Measurements from ENCODE around the gene EFNA2.

The EFNA2 gene

DNA sequence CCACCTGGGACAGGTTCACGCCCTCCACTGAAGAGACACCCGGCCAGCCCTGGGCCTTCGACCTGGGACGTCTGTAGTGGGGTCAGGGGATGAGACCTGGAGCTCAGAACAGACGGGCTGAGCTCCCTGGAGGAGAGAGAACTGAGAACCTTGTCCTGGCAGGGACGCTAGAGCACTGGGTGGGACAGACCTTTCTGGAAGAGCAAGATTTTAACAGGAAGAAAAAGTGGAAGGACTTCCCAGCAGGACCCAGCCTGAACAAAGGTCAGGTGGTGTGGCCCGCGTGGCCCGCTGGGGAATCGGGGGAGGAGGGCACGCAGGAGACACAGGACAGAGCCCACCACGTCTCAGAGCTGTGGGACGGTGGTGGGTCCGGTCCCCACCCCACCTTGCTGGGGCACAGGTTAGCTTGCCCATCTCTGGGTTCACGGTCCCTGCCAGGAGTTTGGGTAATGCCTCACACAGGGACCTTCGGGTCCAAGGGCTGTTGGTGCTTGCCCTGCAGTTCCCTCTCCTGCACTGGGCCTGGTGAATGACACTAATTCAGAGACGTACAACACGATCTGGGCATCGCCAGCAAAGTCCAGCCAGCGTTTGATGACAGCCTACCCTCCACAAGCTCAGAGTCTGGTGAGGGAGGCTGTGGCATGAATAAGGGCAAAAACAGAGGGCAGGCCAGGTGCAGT, 1.2 kb upstream of the EFNA2 start:
- no peak for DNase-seq (ENCODE audit: low read depth in 2 of 2)

DNA sequence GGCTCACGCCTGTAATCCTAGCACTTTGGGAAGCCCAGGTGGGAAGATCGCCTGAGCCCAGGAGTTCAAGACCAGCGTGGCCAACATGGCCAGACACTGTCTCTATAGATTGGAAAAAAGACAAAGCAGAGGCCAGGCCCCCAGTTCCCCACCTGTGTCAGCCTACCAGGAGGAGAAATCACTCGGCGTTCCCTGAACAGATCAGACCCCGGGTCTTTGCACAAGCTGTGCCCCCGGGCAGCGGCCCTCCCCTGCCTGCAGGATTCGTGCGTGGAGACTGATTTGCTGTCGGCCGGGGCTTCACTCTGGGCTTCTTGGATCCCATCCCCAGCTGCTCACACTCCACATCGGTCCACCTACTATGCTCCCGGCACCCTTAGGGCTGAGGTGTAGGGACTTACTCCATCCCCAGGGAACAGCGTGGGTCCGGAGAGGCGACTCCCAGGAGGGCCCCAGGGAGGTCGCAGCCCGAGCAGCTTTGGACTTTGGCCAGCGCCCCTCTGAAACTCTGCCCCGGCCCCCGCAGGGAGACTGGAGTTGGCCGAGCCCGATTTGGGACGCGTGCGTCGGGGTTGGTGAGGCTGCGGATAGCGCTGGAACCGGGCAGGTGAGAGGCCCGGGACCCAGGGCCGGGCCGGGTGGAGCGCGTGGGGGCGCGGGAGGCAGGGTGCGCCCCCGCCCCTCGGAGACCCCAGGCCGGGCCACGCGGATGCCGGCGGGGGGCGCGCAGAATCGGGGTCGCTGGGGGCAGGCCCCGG, 515 bp upstream of the EFNA2 start:
- DNase-seq (ENCODE audit: low read depth in 2 of 2), result no peak

DNA sequence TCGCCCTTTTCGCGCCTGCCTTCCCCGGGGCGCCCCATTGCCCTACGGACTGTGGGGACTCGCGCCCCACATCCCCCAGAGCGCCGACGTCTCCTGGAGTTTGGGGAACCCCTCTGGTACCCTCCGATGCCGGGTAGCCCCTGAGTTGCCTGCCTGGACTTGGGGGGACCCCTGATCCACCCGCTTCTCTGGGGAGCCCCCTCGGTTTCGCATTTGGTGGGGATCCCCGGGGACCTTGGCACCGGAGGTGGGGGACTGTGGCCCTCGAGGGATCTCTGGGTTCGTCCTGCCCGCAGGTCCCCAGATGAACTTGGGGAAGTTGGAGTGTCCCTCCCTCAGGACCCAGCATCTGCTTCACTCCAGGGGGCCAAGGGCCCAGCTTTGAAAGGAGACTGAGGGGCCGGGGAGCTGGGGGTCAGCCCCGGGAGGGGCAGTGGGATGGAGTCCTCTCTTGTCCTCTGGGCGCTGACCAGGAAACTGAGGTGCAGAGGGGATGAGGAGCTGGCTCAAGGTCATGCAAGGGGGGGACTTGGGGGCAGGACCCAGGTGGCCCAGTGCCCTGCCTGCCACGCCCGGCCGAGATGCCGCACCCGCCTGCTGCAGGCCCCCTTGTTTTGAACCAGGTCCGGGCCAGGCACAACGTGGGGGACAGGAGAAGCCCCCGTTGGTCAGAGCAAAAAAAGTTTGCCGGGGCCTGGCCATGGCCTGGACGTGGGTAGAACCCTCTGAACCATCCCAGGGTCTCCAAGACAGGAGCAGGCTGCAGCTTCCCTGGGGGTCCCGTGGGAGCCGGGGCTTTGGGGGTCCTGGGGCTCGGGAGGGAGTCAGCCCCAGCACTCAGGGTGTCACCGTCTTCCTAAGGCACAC, 1.0 kb downstream of the EFNA2 start:
- DNase-seq (ENCODE audit: low read depth in 2 of 2), result no peak

DNA sequence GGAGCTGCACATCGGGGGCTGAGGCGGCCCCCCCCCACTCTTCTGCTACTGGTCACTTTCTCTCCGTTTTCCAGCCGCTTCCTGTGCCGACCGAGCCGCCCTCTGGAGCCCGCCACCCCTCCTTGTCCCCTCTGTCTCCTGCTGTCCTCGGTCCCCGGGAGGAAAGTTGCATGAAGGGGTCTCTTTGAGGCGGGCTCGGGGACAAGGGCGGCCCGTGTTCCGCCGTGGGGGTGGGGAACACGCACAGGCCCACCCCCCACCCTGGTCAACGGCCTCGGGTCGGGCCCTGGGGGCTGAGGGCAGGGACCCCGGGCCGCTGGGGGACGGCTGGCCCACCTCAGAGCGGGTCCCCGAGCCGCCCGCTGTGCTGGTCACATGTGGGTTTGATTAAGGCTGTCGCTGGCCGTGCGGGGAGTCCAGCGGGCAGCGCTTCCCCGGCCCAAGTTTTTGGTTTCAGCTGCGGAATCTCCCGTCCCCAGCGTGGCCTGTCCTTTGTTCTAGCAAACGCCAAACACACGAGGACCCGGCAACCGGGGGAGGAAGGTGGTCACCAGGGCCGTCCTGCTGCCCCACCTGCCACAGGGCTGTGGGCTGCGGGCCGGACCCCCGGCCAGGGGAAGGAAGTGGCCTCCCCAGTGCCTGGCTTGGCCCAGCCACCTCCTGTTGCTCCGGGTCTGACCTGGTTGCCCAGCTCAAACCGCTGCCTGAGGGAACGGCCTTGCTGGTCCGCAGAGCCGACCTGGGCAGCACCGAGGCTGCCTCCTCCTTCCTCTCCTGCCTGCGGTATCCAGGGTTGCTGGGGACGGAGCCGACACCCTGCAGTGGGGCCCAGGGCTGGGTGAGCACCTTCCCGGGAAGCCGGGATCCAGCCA, 1.9 kb downstream of the EFNA2 start:
- no peak for DNase-seq (ENCODE audit: low read depth in 2 of 2)

DNA sequence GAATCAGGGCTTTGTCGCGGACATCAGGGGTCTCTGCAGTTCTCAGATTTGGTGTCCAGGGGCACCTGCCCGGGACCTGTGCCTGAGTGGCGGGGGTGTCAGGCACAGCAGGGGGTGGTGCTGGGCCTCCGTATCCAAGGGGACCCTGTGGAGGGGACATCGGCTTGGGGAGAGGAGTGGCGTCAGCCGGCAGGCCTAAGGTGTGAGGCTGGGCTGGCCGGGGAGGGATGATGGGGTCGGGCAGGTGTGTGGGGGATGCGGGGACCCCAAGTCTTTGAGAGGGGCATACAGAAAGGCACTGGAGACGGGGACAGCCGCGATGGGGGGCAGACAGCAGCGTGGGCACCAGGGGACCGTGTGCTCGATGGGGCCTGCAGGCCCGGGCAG, 2.5 kb downstream of the EFNA2 start:
- no peak for DNase-seq (ENCODE audit: low read depth in 2 of 2)

DNA sequence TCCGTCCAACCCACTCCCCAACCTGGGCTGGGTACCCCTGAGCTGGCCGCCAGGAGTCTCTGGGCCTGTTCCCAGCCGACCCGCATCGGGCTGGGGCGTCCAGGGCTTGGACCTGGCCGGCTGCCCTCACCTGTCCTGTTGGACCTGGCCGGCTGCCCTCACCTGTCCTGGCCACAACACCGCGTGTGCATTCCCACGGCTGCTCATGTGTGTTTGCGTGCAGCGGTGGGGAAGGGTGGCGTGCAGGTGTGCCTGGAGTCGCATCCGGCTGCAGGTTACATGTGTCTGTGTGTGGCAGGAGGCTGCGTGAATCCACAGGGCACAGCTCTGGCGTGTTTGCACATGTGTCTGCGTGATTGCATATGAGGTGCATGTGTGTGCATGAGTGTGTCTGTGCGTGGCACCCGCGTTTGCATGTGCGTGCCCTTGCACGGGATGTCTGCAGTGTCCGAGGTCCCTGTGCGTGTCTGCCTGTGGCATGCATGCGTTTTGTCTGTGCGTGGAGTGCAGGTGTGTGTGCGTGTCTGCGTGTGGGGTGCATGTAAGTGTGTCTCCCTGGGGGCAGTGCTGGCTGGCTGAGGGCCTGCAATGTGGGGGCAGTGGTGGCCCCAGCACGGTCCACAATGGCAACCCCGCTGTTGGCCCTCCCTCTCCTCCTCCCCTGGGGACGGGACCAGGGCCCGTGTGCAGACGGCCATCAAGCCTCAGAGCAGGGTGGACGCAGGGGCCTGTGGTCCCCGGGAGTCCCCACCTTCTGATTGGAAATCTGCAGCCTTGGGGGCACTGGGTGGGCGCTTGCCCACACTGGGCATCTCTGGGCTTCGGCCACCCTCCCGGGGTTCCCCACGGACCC, 3.4 kb downstream of the EFNA2 start:
- DNase-seq (ENCODE audit: low read depth in 2 of 2), result no peak

DNA sequence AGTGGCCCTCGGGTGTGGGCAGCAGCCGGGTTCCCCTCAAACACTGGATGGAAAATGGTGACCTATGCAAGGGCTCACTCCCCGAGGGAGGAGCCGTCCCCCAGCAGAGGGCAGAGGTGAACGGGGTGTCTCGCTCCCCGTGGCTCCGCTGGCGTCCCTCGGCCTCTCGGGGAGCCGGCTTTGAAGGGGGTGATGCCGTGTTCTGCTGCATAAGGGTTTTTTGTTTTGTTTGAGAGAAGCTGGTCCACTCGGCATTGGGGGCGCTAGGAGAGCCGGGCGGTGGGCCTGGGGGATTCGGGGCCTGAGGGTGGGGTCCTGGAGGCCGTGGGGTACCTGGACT, 4.0 kb downstream of the EFNA2 start:
- no peak for DNase-seq (ENCODE audit: low read depth in 2 of 2)

DNA sequence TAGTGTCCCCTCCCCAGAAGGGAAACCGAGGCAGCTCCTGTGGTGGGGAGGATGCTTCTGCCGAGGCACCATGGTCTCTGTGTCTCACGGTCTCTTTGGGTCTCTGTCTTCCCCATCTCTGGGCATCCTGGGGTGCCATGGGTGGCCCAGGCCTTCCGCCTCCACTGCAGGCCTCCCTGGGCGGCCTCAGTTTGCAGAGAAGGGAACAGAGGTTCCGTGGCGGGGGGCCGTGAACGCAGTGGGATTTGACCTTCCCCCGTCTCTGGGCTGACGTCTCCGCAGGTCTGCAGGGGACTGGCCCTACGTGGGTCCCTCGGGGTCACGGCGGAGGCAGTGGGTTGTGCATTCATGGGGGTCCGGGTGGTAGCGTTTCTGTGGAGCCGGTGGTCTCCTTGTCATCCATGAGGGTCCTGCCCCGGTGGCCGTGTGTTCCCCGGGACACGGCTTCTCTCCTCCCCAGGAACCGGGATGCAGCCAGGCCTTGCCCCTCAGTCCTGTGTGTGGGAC, 4.6 kb downstream of the EFNA2 start:
- DNase-seq (ENCODE audit: low read depth in 2 of 2), result no peak

DNA sequence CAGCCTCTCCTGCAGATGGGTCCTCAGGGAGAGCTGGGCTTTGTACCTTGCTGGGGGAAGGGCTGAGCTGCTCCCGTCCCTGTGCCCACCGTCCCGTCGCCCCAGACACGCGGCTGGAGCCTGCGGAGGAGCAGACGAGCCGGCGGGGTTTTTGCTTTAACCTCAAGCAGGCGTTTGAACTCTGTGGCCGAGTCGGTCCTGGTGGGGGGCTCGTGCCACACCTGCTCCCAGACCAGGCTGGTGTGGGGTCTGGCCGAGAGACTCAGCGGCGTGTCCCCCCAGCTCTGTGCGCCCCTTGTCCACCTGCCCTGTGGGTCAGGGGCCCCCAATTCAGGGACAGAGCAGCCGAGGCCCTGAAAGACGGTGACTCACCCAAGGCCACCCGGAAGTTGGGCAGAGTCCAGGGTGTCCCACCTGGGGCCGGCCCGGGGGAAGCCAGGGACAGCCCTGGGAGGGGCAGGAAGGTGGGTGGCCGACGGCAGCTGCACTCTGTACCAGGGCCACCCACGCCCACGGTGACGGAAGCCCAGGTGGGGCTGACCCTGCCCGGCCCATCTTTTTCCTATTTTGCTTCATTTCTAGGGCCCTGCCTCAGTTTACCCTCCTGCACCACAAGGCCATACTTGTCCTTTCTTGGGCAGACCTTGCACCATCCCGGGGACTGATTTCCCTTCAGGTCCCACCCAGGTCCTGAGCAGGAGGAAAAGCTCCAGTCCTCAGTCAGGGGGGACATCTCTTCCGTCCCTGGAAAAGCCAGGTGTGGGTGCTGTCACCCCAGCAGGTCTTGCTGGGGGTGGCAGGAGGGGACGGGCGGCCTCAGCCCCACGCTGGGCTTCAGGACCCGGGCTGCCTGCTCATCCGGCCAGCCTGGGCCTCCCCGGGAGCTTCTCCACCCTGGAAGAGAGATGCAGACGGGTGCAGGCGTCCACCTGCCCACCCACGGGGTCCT, 5.3 kb downstream of the EFNA2 start:
- no peak for DNase-seq (ENCODE audit: low read depth in 2 of 2)

DNA sequence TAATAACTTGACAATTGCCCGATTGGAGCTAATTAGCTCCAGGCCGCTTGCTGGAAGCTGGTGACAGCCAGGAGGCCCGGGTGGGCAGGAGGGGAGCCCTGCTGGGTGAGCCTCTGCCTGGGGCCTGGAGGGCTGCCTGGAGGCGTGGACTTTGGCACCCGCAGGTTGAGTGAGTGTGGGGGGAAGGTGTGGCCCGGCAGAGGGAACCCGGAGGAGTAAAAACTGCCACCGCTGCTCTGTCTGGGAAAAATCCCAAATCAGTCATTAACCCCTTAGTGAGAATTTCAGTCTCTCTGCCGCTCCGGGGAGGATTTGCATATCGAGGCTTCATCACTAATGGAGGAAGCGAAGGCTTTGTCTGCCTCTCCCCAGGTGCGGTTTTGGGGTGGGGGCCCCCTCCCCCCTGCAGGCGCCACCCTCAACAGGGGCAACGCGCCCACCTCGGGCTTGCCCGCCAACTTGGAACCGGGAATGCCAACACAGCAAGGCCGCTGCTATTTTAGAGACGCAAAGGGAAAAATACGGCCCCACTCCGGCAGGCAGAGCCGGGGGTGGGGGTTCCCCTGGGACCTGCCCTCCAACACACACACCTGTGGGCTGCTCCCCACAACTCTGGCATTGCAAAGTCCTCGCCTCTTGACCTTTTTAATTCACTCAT, 6.2 kb downstream of the EFNA2 start:
- DNase-seq (ENCODE audit: low read depth in 2 of 2), result no peak

DNA sequence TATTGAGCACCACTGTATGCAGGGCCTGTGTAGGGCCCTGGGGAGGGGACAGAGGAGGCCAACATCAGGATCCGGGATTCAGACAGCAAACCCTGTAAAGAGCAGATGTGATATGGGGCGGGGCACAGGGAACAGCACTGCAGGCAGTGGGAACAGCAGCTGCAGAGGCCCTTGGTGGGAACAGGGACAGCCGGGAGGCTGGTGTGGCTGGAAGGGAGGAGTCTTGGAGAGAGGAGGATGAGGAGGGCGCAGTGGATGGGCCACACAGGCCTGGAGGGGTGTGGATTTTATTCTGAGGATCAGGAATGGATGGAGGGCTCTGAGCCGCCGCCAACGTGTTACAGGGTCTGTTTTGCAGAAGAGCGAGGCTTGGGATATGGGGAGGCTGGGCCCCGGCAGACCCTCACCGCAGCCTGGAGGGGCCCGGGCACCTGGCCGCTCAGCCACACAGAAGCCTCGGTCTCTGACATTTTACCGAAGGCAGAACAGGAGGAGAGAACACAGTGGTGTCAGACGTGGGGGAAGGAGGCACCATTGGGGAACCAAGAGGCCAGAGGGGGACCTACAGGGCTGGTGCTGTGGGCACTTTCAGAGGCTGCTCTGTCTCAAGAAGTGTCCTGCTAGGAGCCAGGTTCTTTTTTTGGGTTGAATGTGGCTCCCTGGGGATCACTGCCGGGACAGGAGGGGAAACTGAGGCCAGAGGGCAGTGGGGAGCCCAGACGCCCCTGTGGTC, 6.9 kb downstream of the EFNA2 start:
- no peak for DNase-seq (ENCODE audit: low read depth in 2 of 2)

DNA sequence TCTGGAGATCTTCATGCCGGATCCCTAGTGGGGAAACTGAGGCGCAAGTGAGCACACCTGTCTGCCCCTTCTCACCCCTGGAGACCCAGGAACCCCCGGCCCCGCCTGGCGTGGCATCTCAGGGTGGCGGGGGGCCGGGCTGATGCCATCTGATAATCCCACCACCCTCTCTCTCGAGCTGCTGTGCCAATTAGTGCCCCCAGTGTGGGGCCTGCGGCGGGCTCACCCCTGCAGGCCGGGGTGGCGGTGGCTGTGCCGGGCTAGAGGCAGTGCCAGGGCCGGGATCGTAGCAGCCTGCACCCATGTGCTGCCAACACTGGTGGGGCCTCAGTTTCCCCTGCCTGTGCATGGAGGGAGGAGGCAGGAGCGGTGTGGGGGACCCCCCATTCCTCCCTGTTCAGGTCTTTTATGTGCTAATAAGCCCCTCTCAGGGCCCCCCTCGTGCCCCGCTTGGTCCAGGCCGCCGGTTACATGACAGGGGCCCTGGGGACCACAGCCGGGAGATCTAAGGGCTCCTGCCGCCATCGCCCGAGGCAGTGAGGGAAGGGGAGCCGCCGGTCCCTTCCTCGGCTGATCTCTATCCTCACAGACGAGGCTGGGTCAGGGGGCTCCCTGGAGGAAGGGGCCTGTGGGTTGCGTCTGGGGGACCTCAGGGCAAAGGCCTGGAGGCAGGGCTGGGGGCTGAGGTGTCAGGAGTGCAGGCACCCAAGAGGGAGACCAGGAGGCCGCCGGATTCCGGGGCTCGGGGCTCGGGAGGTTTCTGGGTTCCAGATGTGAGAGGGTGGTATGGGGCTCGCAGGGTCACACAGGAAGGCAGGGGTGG, 8.3 kb downstream of the EFNA2 start:
- no peak for DNase-seq (ENCODE audit: low read depth in 2 of 2)

DNA sequence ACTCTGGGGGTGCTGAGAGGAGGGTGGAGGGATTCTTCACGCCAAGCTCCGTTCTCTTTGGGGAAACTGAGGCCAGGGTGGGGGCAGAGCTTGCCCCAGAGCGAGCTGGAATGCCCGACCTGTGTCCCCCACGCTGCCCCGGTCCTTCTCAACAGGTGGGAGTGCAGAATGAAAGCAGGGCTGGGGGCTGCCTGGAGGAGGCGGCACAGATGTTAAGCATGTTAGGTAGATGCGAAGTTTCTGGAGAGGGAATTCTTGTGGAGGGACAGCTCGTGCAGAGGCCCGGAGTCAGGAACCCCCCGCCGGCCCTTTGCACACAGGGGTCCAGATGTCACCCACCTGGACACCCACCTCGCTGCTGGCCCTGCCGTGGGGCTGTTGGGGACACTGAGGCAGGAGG, 9.0 kb downstream of the EFNA2 start:
- no peak for DNase-seq (ENCODE audit: low read depth in 2 of 2)

DNA sequence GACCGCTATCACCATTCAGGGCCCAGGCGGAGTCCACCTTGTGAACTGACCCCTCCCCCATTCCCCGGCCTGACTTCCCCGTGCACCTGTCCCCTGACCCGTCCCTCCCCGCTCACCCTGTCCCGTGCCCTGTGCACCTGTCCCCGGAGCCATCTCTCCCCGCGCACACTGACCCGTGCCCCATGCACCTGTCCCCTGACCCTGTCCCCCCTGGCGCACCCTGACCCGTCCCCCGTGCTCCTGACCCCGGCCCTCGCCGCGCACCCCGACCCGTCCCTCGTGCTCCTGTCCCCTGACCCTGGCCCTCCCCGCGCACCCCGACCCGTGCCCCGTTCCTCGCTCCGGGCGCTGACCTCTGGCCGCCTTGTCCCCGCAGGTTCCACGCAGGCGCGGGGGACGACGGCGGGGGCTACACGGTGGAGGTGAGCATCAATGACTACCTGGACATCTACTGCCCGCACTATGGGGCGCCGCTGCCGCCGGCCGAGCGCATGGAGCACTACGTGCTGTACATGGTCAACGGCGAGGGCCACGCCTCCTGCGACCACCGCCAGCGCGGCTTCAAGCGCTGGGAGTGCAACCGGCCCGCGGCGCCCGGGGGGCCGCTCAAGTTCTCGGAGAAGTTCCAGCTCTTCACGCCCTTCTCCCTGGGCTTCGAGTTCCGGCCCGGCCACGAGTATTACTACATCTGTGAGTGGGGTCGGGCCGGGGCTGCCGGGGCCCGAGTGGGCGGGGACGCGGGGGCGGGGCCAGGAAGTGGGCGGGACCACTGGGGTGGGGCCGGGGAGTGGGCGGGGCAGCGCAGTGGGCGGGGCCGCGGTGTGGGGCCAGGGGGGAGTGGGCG, 9.7 kb downstream of the EFNA2 start:
- DNase-seq (ENCODE audit: low read depth in 2 of 2), result no peak

DNA sequence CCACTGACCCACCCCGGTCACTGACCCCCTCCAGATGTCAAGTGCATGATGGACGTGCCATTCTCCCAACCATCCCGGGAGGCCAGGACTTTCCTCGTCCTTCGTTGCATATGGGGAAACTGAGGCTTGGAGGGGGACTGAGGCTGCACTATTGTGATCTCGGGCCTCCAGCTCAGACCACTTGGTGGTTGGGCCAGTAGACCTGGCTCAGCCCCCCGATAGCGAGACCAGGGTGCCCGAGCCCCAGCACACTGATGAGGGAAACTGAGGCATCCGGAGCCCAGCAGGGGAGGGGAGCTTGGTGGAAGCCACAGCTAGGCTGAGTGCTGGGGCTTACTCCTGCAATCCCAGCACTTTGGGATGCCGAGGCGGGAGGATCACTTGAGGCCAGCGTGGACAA, 10.4 kb downstream of the EFNA2 start:
- no peak for DNase-seq (ENCODE audit: low read depth in 2 of 2)

DNA sequence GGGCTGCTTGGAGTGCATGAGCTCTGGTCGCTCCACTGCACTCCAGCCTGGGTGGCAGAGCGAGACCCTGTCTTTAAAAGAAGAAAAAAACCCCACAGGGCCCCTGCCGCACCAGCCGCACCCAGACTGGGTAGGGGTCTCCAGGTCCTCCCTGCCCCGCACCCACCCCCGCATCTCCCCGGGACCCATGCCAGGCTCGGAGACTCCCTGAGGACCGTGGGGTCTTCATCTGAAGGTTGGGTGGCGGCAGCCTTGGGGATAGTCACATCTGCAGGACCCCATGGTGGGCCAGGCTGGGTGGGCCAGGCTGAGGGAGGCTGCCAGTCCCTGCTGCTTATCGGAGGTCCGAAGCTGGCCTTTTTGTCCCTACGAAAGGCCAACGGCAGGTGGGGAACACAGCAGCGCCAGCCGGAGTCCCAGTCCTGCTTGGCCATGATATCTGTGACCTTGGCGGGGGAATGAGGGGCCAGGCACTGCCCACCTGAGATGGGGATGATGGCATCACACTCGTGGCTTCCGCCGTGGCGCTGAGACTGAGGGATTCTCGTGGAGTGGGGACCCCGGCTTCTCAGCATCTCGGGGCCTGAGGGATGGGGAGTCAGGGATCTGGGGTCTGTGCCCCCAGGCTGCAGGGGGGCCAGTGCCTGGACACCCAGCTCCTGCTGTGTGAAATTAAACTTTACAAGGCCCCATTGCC, 11.1 kb downstream of the EFNA2 start:
- DNase-seq (ENCODE audit: low read depth in 2 of 2), result no peak
